WTC11 (cell line): Measurements from ENCODE around the gene TDRD9. TPM values are rescaled to one million over a fixed set of nuclear protein-coding genes. Genes with fewer than 3 reads are reported as not detected.

Experiments used
- ATAC-seq: fragments of 200-7000 bp; cut with Tn5 transposase; 2 replicates; pipeline ENCODE4 v1.10.0; 2021; ENCODE audit warnings: mild to moderate bottlenecking, moderate library complexity
- CTCF ChIA-PET: fragments of 300-600 bp; sonication (Branson Sonifier 250); formaldehyde crosslinking; loops from one replicate; lab custom pipeline; 2021; ENCODE audit warnings: antibody characterized with exemption; lab: Charles Lee
- POLR2A ChIA-PET: fragments of 350-600 bp; sonication (Branson Sonifier 250); formaldehyde crosslinking; loops from one replicate; lab custom pipeline; 2021; ENCODE audit warnings: antibody characterized with exemption; lab: Charles Lee
- DNase-seq: peaks from one replicate; pipeline ENCODE4 v3.0.0; 2021; ENCODE audit warnings: low spot score
- H3K27ac Mint-ChIP-seq: 2 replicates; pipeline ENCODE4 v1.8.0; 2021; ENCODE audit warnings: mixed read lengths
- H3K27me3 Mint-ChIP-seq: 2 replicates; pipeline ENCODE4 v1.8.0; 2021; ENCODE audit warnings: low read depth, mild to moderate bottlenecking, moderate library complexity, mixed read lengths
- H3K36me3 Mint-ChIP-seq: 2 replicates; pipeline ENCODE4 v1.8.0; 2021; ENCODE audit warnings: mixed read lengths
- H3K4me1 Mint-ChIP-seq: 2 replicates; pipeline ENCODE4 v1.8.0; 2022; ENCODE audit warnings: mixed read lengths
- H3K4me3 Mint-ChIP-seq: 2 replicates; pipeline ENCODE4 v1.8.0; 2021; ENCODE audit warnings: mild to moderate bottlenecking, moderate library complexity, mixed read lengths
- H3K9me3 Mint-ChIP-seq: 2 replicates; pipeline ENCODE4 v1.8.0; 2021; ENCODE audit warnings: mixed read lengths
- AR ChIP-seq: fragments of 250-450 bp; sonication (Bioruptor Pico); IDR thresholded peaks from 2 replicates; pipeline ENCODE4 v1.9.0; 2021; ENCODE audit warnings: mild to moderate bottlenecking
- ATF1 ChIP-seq: sonication (generic); formaldehyde crosslinking; IDR thresholded peaks from 2 replicates; pipeline ENCODE4 v1.8.1; 2023; ENCODE audit warnings: mild to moderate bottlenecking, moderate library complexity, missing genetic modification reagents
- CDX4 ChIP-seq: fragments of 250-450 bp; sonication (Bioruptor Pico); IDR thresholded peaks from 2 replicates; pipeline ENCODE4 v1.9.0; 2021; ENCODE audit warnings: moderate library complexity, mild to moderate bottlenecking, inconsistent platforms, borderline replicate concordance
- CREM ChIP-seq: sonication (generic); formaldehyde crosslinking; IDR thresholded peaks from 2 replicates; pipeline ENCODE4 v1.8.1; 2022; ENCODE audit warnings: mild to moderate bottlenecking, missing genetic modification reagents, moderate library complexity
- ELF4 ChIP-seq: sonication (generic); formaldehyde crosslinking; IDR thresholded peaks from 2 replicates; pipeline ENCODE4 v1.8.1; 2022; ENCODE audit warnings: low read depth, mild to moderate bottlenecking, moderate library complexity, missing genetic modification reagents
- ESRRA ChIP-seq: sonication (generic); formaldehyde crosslinking; IDR thresholded peaks from 2 replicates; pipeline ENCODE4 v1.8.1; 2022; ENCODE audit warnings: mild to moderate bottlenecking, missing genetic modification reagents, borderline replicate concordance
- ETV6 ChIP-seq: sonication (generic); formaldehyde crosslinking; IDR thresholded peaks from 2 replicates; pipeline ENCODE4 v1.8.1; 2022; ENCODE audit warnings: mild to moderate bottlenecking, missing genetic modification reagents
- GABPB1 ChIP-seq: sonication (generic); formaldehyde crosslinking; IDR thresholded peaks from 2 replicates; pipeline ENCODE4 v1.8.1; 2023; ENCODE audit warnings: mild to moderate bottlenecking, missing genetic modification reagents
- NFATC4 ChIP-seq: fragments of 250-450 bp; sonication (Bioruptor Pico); IDR thresholded peaks from 2 replicates; pipeline ENCODE4 v1.9.0; 2021; ENCODE audit warnings: mild to moderate bottlenecking
- NFE2L1 ChIP-seq: sonication (generic); formaldehyde crosslinking; IDR thresholded peaks from 2 replicates; pipeline ENCODE4 v1.8.1; 2023; ENCODE audit warnings: missing genetic modification reagents
- NR2C2 ChIP-seq: sonication (generic); formaldehyde crosslinking; IDR thresholded peaks from 2 replicates; pipeline ENCODE4 v1.8.0; 2022; ENCODE audit warnings: mild to moderate bottlenecking, missing genetic modification reagents
- PRRX2 ChIP-seq: fragments of 250-450 bp; sonication (Bioruptor Pico); IDR thresholded peaks from 2 replicates; pipeline ENCODE4 v1.8.0; 2021; ENCODE audit warnings: mild to moderate bottlenecking
- SOX15 ChIP-seq: fragments of 250-450 bp; sonication (Bioruptor Pico); IDR thresholded peaks from 2 replicates; pipeline ENCODE4 v1.9.0; 2021; ENCODE audit warnings: mild to moderate bottlenecking
- SP1 ChIP-seq: sonication (generic); formaldehyde crosslinking; conservative IDR thresholded peaks from 2 replicates; pipeline ENCODE4 v1.8.1; 2022; ENCODE audit warnings: missing genetic modification reagents
- TEAD4 ChIP-seq: sonication (generic); formaldehyde crosslinking; IDR thresholded peaks from 2 replicates; pipeline ENCODE4 v1.8.0; 2022; ENCODE audit warnings: mild to moderate bottlenecking, missing genetic modification reagents
- USF2 ChIP-seq: sonication (generic); formaldehyde crosslinking; IDR thresholded peaks from 2 replicates; pipeline ENCODE4 v1.8.1; 2023; ENCODE audit warnings: mild to moderate bottlenecking, missing genetic modification reagents, moderate library complexity
- ZNF219 ChIP-seq: sonication (generic); formaldehyde crosslinking; IDR thresholded peaks from 2 replicates; pipeline ENCODE4 v1.8.0; 2023; ENCODE audit warnings: missing genetic modification reagents, mild to moderate bottlenecking, borderline replicate concordance
- total RNA-seq: library from RNA; stranded (reverse); gene quantifications from 3 replicates; pipeline ENCODE4 v1.2.3, GENCODE V29; 2021
- TF ChIP-seq, protein P1 (sequence below): sonication (generic); formaldehyde crosslinking; IDR thresholded peaks from 2 replicates; pipeline ENCODE4 v1.8.1; 2022; ENCODE audit warnings: low read depth, mild to moderate bottlenecking, moderate library complexity, missing genetic modification reagents, borderline replicate concordance

The TDRD9 gene
- total RNA-seq, 1 experiment from 2014 or later = 0.17 TPM

- H3K27me3 Mint-ChIP-seq = no peaks in the 10 kb centered on the region
- CTCF ChIA-PET = interaction anchor here (0.6 to 5.5 kb wide), 17 partner anchors 8 to 771 kb away, joined by 3 to 52 read pairs (median 4); no protein-coding TSS in a partner anchor
- TF ChIP-seq SOX15 (CRISPR knock-in tag) (no peak), USF2 (CRISPR knock-in tag) (no peak), NFE2L1 (no peak), ETV6 (CRISPR knock-in tag) (no peak)
Observed at GRCh38 chr14:104085032-104085888, 157.0 kb downstream of the TDRD9 start, which contains the start of gene ASPG. Gene ASPG (plus strand): TSS chr14:104085700. CDS start chr14:104085771, 71 bp downstream.

GRCh38 chr14:104085889-104086201, 157.6 kb downstream of the TDRD9 start:
- CTCF ChIA-PET = interaction anchor here (0.7 to 5.5 kb wide), 5 partner anchors 8 to 480 kb away, joined by 4 to 52 read pairs (median 5); no protein-coding TSS in a partner anchor
- ATAC-seq (no peak), DNase-seq (no peak)
- Mint-ChIP-seq H3K27ac (no peak overlapping the region), H3K4me1 (0 out of 2 replicates have a peak, but pooled peaks cover 4% of the 10 kb centered on the region), H3K36me3 (no peaks in the 10 kb centered on the region), H3K27me3 (no peaks in the 10 kb centered on the region), H3K4me3 (peak overlapping the region; percentile 39), H3K9me3 (no peaks in the 10 kb centered on the region)
- TF ChIP-seq CDX4 (CRISPR knock-in tag) (no peak), GABPB1 (no peak), CREM (CRISPR knock-in tag) (no peak), PRRX2 (CRISPR knock-in tag) (no peak)
- POLR2A ChIA-PET = no interaction called here

More at GRCh38 chr14:104085032-104085888, 157.0 kb downstream of the TDRD9 start, which contains the start of gene ASPG:
- peak; percentile 75 for DNase-seq
- Mint-ChIP-seq H3K9me3 (no peaks in the 10 kb centered on the region), H3K36me3 (no peaks in the 10 kb centered on the region), H3K4me3 (peak within 1 kb of the TSS; percentile 39), H3K27ac (no peak within 1 kb of the TSS), H3K4me1 (0 out of 2 replicates have a peak, but pooled peaks cover 4% of the 10 kb centered on the region)
- POLR2A ChIA-PET = interaction anchor here (1.0 kb wide), 1 partner anchor 9 kb away, joined by 3 read pairs; no protein-coding TSS in a partner anchor
- ATAC-seq = peak; percentile 91

- TF ChIP-seq NFE2L1 (no peak), ATF1 (no peak), AR (CRISPR knock-in tag) (no peak), GABPB1 (no peak), NFATC4 (CRISPR knock-in tag) (no peak), NR2C2 (CRISPR knock-in tag) (no peak), SP1 (CRISPR knock-in tag) (no peak), TEAD4 (CRISPR knock-in tag) (no peak), ZNF219 (no peak), ESRRA (CRISPR knock-in tag) (no peak), ELF4 (CRISPR knock-in tag) (no peak)
- TF ChIP-seq, protein P1, sequence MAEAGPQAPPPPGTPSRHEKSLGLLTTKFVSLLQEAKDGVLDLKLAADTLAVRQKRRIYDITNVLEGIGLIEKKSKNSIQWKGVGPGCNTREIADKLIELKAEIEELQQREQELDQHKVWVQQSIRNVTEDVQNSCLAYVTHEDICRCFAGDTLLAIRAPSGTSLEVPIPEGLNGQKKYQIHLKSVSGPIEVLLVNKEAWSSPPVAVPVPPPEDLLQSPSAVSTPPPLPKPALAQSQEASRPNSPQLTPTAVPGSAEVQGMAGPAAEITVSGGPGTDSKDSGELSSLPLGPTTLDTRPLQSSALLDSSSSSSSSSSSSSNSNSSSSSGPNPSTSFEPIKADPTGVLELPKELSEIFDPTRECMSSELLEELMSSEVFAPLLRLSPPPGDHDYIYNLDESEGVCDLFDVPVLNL = no peak
- POLR2A ChIA-PET = no interaction called here
- H3K27me3 Mint-ChIP-seq = no peaks in the 10 kb centered on the region
- H3K4me1 Mint-ChIP-seq = 0 out of 2 replicates have a peak, but pooled peaks cover 4% of the 10 kb centered on the region
- no peaks in the 10 kb centered on the region for H3K36me3 Mint-ChIP-seq
- no peak overlapping the region for H3K27ac Mint-ChIP-seq
- DNase-seq = no peak
- ATAC-seq = no peak
- H3K4me3 Mint-ChIP-seq = peak overlapping the region; percentile 16; the same call in 1 of the 2 replicates
- CTCF ChIA-PET = interaction anchor here (1.2 to 5.5 kb wide), 4 partner anchors 9 to 480 kb away, joined by 4 to 52 read pairs (median 13); no protein-coding TSS in a partner anchor
- H3K9me3 Mint-ChIP-seq = no peaks in the 10 kb centered on the region
Observed at GRCh38 chr14:104086210-104086660, 158.0 kb downstream of the TDRD9 start.
